CD4-positive, alpha-beta T cell treated with Interleukin-17A for 4 hours (primary cell): ENCODE results near the gene FNBP1.
"Not testable (repeated sequence)": the region's sequence is repeated elsewhere in the genome, so short reads cannot be mapped to it uniquely, and the experiment has no call there.

Experiments
- DNase-seq: peaks from one replicate; pipeline ENCODE4 v3.0.0-alpha.2; 2020; ENCODE audit warnings: mixed read lengths

The FNBP1 gene

GRCh38 chr9:130020618-130021017 lies 22.4 kb downstream of the FNBP1 start:
- no peak for DNase-seq

GRCh38 chr9:130018265-130018664 lies 24.7 kb downstream of the FNBP1 start:
- DNase-seq: no peak

GRCh38 chr9:130017510-130017909 lies 25.5 kb downstream of the FNBP1 start:
- not testable (repeated sequence) for DNase-seq

- DNase-seq: no peak
These were observed 25.9 kb downstream of the FNBP1 start for GRCh38 chr9:130017076-130017475.

GRCh38 chr9:130015353-130016019 lies 27.5 kb downstream of the FNBP1 start:
- DNase-seq: no peak

- no peak for DNase-seq
These were observed 29.7 kb downstream of the FNBP1 start for GRCh38 chr9:130013326-130013725.

GRCh38 chr9:130010151-130010988 lies 32.6 kb downstream of the FNBP1 start:
- peak; percentile 26 for DNase-seq

- DNase-seq: not testable (repeated sequence)
These were observed 33.4 kb downstream of the FNBP1 start for GRCh38 chr9:130009546-130009945.

GRCh38 chr9:130008538-130008937 lies 34.5 kb downstream of the FNBP1 start:
- DNase-seq: no peak

GRCh38 chr9:130006952-130007351 lies 36.0 kb downstream of the FNBP1 start:
- DNase-seq: not testable (repeated sequence)

GRCh38 chr9:130003943-130004552 lies 38.9 kb downstream of the FNBP1 start:
- DNase-seq: no peak

- DNase-seq: no peak
These were observed 40.7 kb downstream of the FNBP1 start for GRCh38 chr9:130002320-130002719.

- no peak for DNase-seq
These were observed 41.8 kb downstream of the FNBP1 start for GRCh38 chr9:130001190-130001589.

GRCh38 chr9:129999141-129999510 lies 43.9 kb downstream of the FNBP1 start:
- no peak for DNase-seq

GRCh38 chr9:129998491-129999140 lies 44.4 kb downstream of the FNBP1 start:
- peak; percentile 41 for DNase-seq

- not testable (repeated sequence) for DNase-seq
These were observed 45.3 kb downstream of the FNBP1 start for GRCh38 chr9:129997706-129998105.

- DNase-seq: no peak
These were observed 46.7 kb downstream of the FNBP1 start for GRCh38 chr9:129996161-129996830.

GRCh38 chr9:129995409-129996160 lies 47.4 kb downstream of the FNBP1 start:
- DNase-seq: peak; percentile 46

GRCh38 chr9:129994882-129995281 lies 48.1 kb downstream of the FNBP1 start:
- DNase-seq: no peak

- DNase-seq: not testable (repeated sequence)
These were observed 51.9 kb downstream of the FNBP1 start for GRCh38 chr9:129991139-129991538.

- DNase-seq: peak; percentile 48
These were observed 52.5 kb downstream of the FNBP1 start for GRCh38 chr9:129990269-129991010.
